HCT116 (cell line): Measurements from ENCODE around the gene VIPR2. TPM values are rescaled to one million over a fixed set of nuclear protein-coding genes. Genes with fewer than 3 reads are reported as not detected.

ENCODE experiments used
- ATAC-seq: fragments of 200-7000 bp; cut with Tn5 transposase; 2 replicates; pipeline ENCODE4 v1.9.1; 2020; ENCODE audit warnings: mild to moderate bottlenecking, moderate library complexity
- BruUV-seq: library from RNA; stranded (reverse); fragments of 400-500 nt; replicated peaks from 2 replicates; lab custom pipeline; 2021; lab: Mats Ljungman, UMichigan
- CTCF ChIA-PET: fragments of 300-600 bp; sonication (Branson Sonifier 250); formaldehyde crosslinking; loops from one replicate; lab custom pipeline; 2021; ENCODE audit warnings: antibody characterized with exemption; lab: Charles Lee
- POLR2A ChIA-PET: fragments of 300-600, 350-600 bp; sonication (Branson Sonifier 250); formaldehyde crosslinking; loops from one replicate; lab custom pipeline; 2021; ENCODE audit warnings: antibody characterized with exemption; lab: Charles Lee
- RAD21 ChIA-PET, 2 experiments: fragments of 300-600 bp; sonication (Branson Sonifier 250); formaldehyde crosslinking; loops; one replicate each; lab custom pipeline; 2023; ENCODE audit warnings: low total read pairs in 2 of 2; ENCODE audit not compliant: uncharacterized antibody in 2 of 2, unreplicated experiment in 2 of 2, low non-redundant PET in 1 of 2; lab: Charles Lee
- DNase-seq: peaks from one replicate; pipeline ENCODE4 v3.0.0-alpha.2; 2010; ENCODE audit warnings: low read depth, low spot score
- H2AFZ ChIP-seq: fragments of 200-600 bp; shearing (Covaris generic), sonication (generic); 2 replicates; pipeline ENCODE4 v1.6.1; 2017; ENCODE audit warnings: low read depth, mixed run types, mixed read lengths, antibody characterized with exemption, low read length; ENCODE audit not compliant: poor library complexity, severe bottlenecking
- H3K27ac ChIP-seq: 2 replicates; pipeline ENCODE4 v1.5.1; 2012; ENCODE audit warnings: low read depth, low read length
- H3K27me3 ChIP-seq: fragments of 200-600 bp; sonication (generic); 2 replicates; pipeline ENCODE4 v1.6.1; 2016; ENCODE audit warnings: mixed run types, low read length, mixed read lengths; ENCODE audit not compliant: insufficient read depth
- H3K36me3 ChIP-seq, 2 experiments: fragments of 200-500 bp in 1 of 2; fragments of 200-600 bp in 1 of 2; sonication (Bioruptor generic) in 1 of 2; sonication (generic) in 1 of 2; 2 replicates each; pipeline versions ENCODE4 v1.5.1 to v1.6.1; 2014 to 2016; ENCODE audit warnings: low read length in 2 of 2, inconsistent platforms in 1 of 2, mixed read lengths in 1 of 2, mixed run types in 1 of 2; ENCODE audit not compliant: insufficient read depth in 2 of 2, control insufficient read depth in 1 of 2
- H3K4me1 ChIP-seq, 2 experiments: fragments of 200-600 bp in 1 of 2; sonication (generic) in 1 of 2; 2 replicates each; pipeline versions ENCODE4 v1.5.1 to v1.6.1; 2012 to 2017; ENCODE audit warnings: low read length in 2 of 2, inconsistent platforms in 1 of 2, mild to moderate bottlenecking in 1 of 2, mixed read lengths in 1 of 2, mixed run types in 1 of 2, moderate library complexity in 1 of 2; ENCODE audit not compliant: insufficient read depth in 2 of 2, control insufficient read depth in 1 of 2
- H3K4me2 ChIP-seq: fragments of 200-600 bp; sonication (generic); 2 replicates; pipeline ENCODE4 v1.6.1; 2017; ENCODE audit warnings: mixed run types, low read length, mixed read lengths
- H3K4me3 ChIP-seq, 2 experiments: fragments of 200-600 bp in 1 of 2; sonication (generic) in 1 of 2; replicated peaks in 1 of 2; 2 replicates each; pipeline ENCODE4 v1.5.1; 2011 to 2016; ENCODE audit warnings: low read length in 2 of 2, control low read depth in 1 of 2, low read depth in 1 of 2, mild to moderate bottlenecking in 1 of 2, mixed read lengths in 1 of 2, mixed run types in 1 of 2
- H3K79me2 ChIP-seq: fragments of 200-600 bp; sonication (generic); 2 replicates; pipeline ENCODE4 v1.6.1; 2017; ENCODE audit warnings: mild to moderate bottlenecking, mixed run types, low read length, moderate library complexity, mixed read lengths; ENCODE audit not compliant: insufficient read depth
- H3K9ac ChIP-seq: fragments of 200-600 bp; sonication (generic); 2 replicates; pipeline ENCODE4 v1.6.1; 2016; ENCODE audit warnings: low read length, mixed read lengths
- H3K9me2 ChIP-seq: fragments of 200-600 bp; sonication (generic), shearing (Covaris generic); 2 replicates; pipeline ENCODE4 v1.6.1; 2017; ENCODE audit warnings: mixed run types, mild to moderate bottlenecking, moderate library complexity; ENCODE audit not compliant: insufficient read depth
- H3K9me3 ChIP-seq, 2 experiments: fragments of 200-500 bp in 1 of 2; fragments of 200-600 bp in 1 of 2; sonication (Bioruptor generic) in 1 of 2; sonication (generic) in 1 of 2; 2 replicates each; pipeline ENCODE4 v1.6.1; 2014 to 2017; ENCODE audit warnings: low read length in 2 of 2, mixed read lengths in 2 of 2, inconsistent platforms in 1 of 2, low read depth in 1 of 2, mild to moderate bottlenecking in 1 of 2, mixed run types in 1 of 2, moderate library complexity in 1 of 2; ENCODE audit not compliant: control insufficient read depth in 1 of 2, insufficient read depth in 1 of 2
- H4K20me1 ChIP-seq: fragments of 200-600 bp; sonication (generic), shearing (Covaris generic); 2 replicates; pipeline ENCODE4 v1.6.1; 2017; ENCODE audit warnings: mixed run types, mild to moderate bottlenecking, moderate library complexity; ENCODE audit not compliant: insufficient read depth
- CBX3 ChIP-seq: IDR thresholded peaks from 2 replicates; pipeline ENCODE4 v1.6.1; 2012; ENCODE audit warnings: low read depth
- CTCF ChIP-seq, 3 experiments: fragments of 200-600 bp in 1 of 3; sonication (generic) in 1 of 3; IDR thresholded peaks in 2 of 3; conservative IDR thresholded peaks in 1 of 3; 2 replicates each; pipeline ENCODE4 v1.5.1; 2012 to 2017; ENCODE audit warnings: low read depth in 2 of 3, low read length in 2 of 3, antibody characterized with exemption in 1 of 3, borderline replicate concordance in 1 of 3, control low read depth in 1 of 3, mild to moderate bottlenecking in 1 of 3, mixed read lengths in 1 of 3, mixed run types in 1 of 3, moderate library complexity in 1 of 3; ENCODE audit not compliant: insufficient read depth in 1 of 3
- EZH2phosphoT487 ChIP-seq: fragments of 200-600 bp; IDR thresholded peaks from 2 replicates; pipeline ENCODE4 v1.6.1; 2018; ENCODE audit warnings: antibody characterized with exemption, borderline replicate concordance
- FOSL1 ChIP-seq: IDR thresholded peaks from 2 replicates; pipeline ENCODE4 v1.6.1; 2012; ENCODE audit warnings: low read depth
- MAX ChIP-seq: IDR thresholded peaks from 2 replicates; pipeline ENCODE4 v1.6.1; 2012
- RAD21 ChIP-seq: IDR thresholded peaks from 2 replicates; pipeline ENCODE4 v1.6.1; 2012; ENCODE audit warnings: low read depth, mild to moderate bottlenecking
- SRF ChIP-seq: IDR thresholded peaks from 2 replicates; pipeline ENCODE4 v1.6.1; 2012; ENCODE audit warnings: low read depth
- TCF7L2 ChIP-seq: IDR thresholded peaks from 2 replicates; pipeline ENCODE4 v1.7.0; 2011; ENCODE audit warnings: borderline replicate concordance, inconsistent platforms; ENCODE audit not compliant: insufficient read depth, insufficient read length; ENCODE audit errors: extremely low read depth
- ZNF274 ChIP-seq: fragments of 200-500 bp; sonication (Bioruptor generic); IDR thresholded peaks from 2 replicates; pipeline ENCODE4 v1.6.1; 2014; ENCODE audit warnings: mild to moderate bottlenecking, low read depth, low read length, inconsistent platforms
- intact Hi-C: fragments of 100-400 bp; cut with micrococcal nuclease; formaldehyde crosslinking; loops from 2 replicates; pipeline ENCODE4 v1.10.0; 2022
- total RNA-seq: library from RNA; stranded (reverse); gene quantifications from one replicate; pipeline ENCODE4 v1.2.1, GENCODE V29; 2021; ENCODE audit not compliant: unreplicated experiment

The VIPR2 gene
- total RNA-seq, 1 experiment from 2014 or later, result 0.10 TPM

GRCh38 chr7:159142730-159143129, 1.9 kb downstream of the VIPR2 start:
- H3K36me3 ChIP-seq, result no peaks in the 10 kb centered on the region
- POLR2A ChIA-PET, result no interaction called here
- H3K9ac ChIP-seq, result no peak overlapping the region
- RAD21 ChIA-PET, result no interaction called here
- no TSS peak for BruUV-seq
- no peak overlapping the region for H3K4me2 ChIP-seq
- peaks cover 2% of the 10 kb centered on the region; the same call in 1 of the 2 replicates for H3K27me3 ChIP-seq
- no peak overlapping the region for H3K27ac ChIP-seq
- CTCF ChIA-PET, result interaction anchor here (1.1 kb wide), 1 partner anchor 112 kb away, joined by 4 read pairs; no protein-coding TSS in a partner anchor
- H2AFZ ChIP-seq, result no peak overlapping the region
- TF ChIP-seq SRF (no peak), MAX (no peak), FOSL1 (no peak), CTCF (IDR thresholded peaks at IDR 0.05 in 2 of 3, conservative IDR thresholded peaks at IDR 0.05 in 1 of 3; ENCODE audit: borderline replicate concordance in 1 of 3, insufficient read depth in 1 of 3, low read depth in 2 of 3, low read length in 2 of 3) (no peak), TCF7L2 (no peak)
- ATAC-seq (no peak), DNase-seq (no peak)
- intact Hi-C loops, result no loop called here
- no peak overlapping the region for H3K4me3 ChIP-seq
- H3K4me1 ChIP-seq, result no peaks in the 10 kb centered on the region
- no peaks in the 10 kb centered on the region for H3K9me2 ChIP-seq
- no peaks in the 10 kb centered on the region for H4K20me1 ChIP-seq
- no peaks in the 10 kb centered on the region for H3K9me3 ChIP-seq
- no peaks in the 10 kb centered on the region for H3K79me2 ChIP-seq

- ATAC-seq (no peak), DNase-seq (no peak)
- no peaks in the 10 kb centered on the region for H3K9me3 ChIP-seq
- TF ChIP-seq FOSL1, result no peak
- TF ChIP-seq ZNF274, result no peak
- TF ChIP-seq CBX3, result no peak
- TF ChIP-seq RAD21, result no peak
- TF ChIP-seq TCF7L2, result no peak
- no peak for TF ChIP-seq EZH2phosphoT487
- TF ChIP-seq, all 23 proteins: peak for 0
- Histone ChIP-seq H4K20me1 (no peaks in the 10 kb centered on the region), H3K27ac (no peak overlapping the region), H3K4me2 (no peak overlapping the region), H2AFZ (no peak overlapping the region), H3K4me3 (no peak overlapping the region), H3K27me3 (peaks cover 2% of the 10 kb centered on the region; the same call in 1 of the 2 replicates), H3K79me2 (no peaks in the 10 kb centered on the region), H3K36me3 (no peaks in the 10 kb centered on the region), H3K4me1 (no peaks in the 10 kb centered on the region), H3K9ac (no peak overlapping the region), H3K9me2 (no peaks in the 10 kb centered on the region)
- intact Hi-C loops, result no loop called here
- ChIA-PET CTCF (interaction anchor here (1.1 kb wide), 1 partner anchor 111 kb away, joined by 4 read pairs; no protein-coding TSS in a partner anchor), POLR2A (no interaction called here), RAD21 (no interaction called here)
- BruUV-seq, result no TSS peak
These were observed 2.5 kb downstream of the VIPR2 start for GRCh38 chr7:159142199-159142598.
